Gastrocnemius medialis (tissue), 4 donors: Measurements from ENCODE around the gene MRPL47. TPM values are rescaled to one million over a fixed set of nuclear protein-coding genes. Genes with fewer than 3 reads are reported as not detected.

Experiments used
- ATAC-seq, 2 donors: fragments of 150-250 bp; one replicate each; pipeline ENCODE4 v1.9.1; 2016
- DNase-seq, 2 donors: peaks; one replicate each; pipeline ENCODE4 v3.0.0-alpha.2; 2019
- H3K27ac ChIP-seq, 4 donors: fragments of 200-600 bp; sonication (generic); 1 replicate in 1 of 4; 2 replicates in 3 of 4; pipeline ENCODE4 v1.5.1; 2016 to 2018; ENCODE audit warnings: mild to moderate bottlenecking in 2 of 4, moderate library complexity in 1 of 4
- H3K27me3 ChIP-seq, 3 donors: fragments of 200-600 bp; sonication (generic) in 2 of 3; 1 replicate in 1 of 3; 2 replicates in 2 of 3; pipeline versions ENCODE4 v1.5.1 to v1.6.0; 2016 to 2019; ENCODE audit warnings: mild to moderate bottlenecking in 1 of 3, moderate library complexity in 1 of 3
- H3K36me3 ChIP-seq, 2 donors: fragments of 200-600 bp; sonication (generic) in 1 of 2; one replicate each; pipeline ENCODE4 v1.5.1; 2017 to 2018
- H3K4me1 ChIP-seq, 2 donors: fragments of 200-600 bp; sonication (generic) in 1 of 2; one replicate each; pipeline ENCODE4 v1.5.1; 2016 to 2017; ENCODE audit warnings: mild to moderate bottlenecking in 2 of 2
- H3K4me3 ChIP-seq, 4 donors: fragments of 200-600 bp; sonication (generic) in 3 of 4; 1 replicate in 1 of 4; 2 replicates in 3 of 4; pipeline ENCODE4 v1.5.1; 2016 to 2019; ENCODE audit warnings: mild to moderate bottlenecking in 2 of 4
- H3K9me3 ChIP-seq, 3 donors: fragments of 200-600 bp; sonication (generic) in 2 of 3; 1 replicate in 1 of 3; 2 replicates in 2 of 3; pipeline ENCODE4 v1.5.1; 2016 to 2019
- CTCF ChIP-seq, 5 experiments: fragments of 450-650 bp in 3 of 5; fragments of 200-600 bp in 2 of 5; sonication (generic) in 2 of 5; IDR thresholded peaks in 4 of 5; conservative IDR thresholded peaks in 1 of 5; 1 replicate in 4 of 5; 2 replicates in 1 of 5; pipeline ENCODE4 v1.5.1; 2016 to 2019; ENCODE audit warnings: antibody characterized with exemption in 5 of 5, mild to moderate bottlenecking in 3 of 5, moderate library complexity in 3 of 5
- POLR2A ChIP-seq, 2 donors: fragments of 450-650 bp; IDR thresholded peaks; one replicate each; pipeline ENCODE4 v1.6.1; 2017; ENCODE audit warnings: antibody characterized with exemption in 2 of 2, mild to moderate bottlenecking in 2 of 2, moderate library complexity in 2 of 2
- in situ Hi-C, 4 donors: fragments of 200-750 bp; cut with MboI; loops; one replicate each; pipeline versions ENCODE4 v1.15.0 to v1.8.0; 2017; ENCODE audit warnings: low sequenced_read_pairs in 4 of 4
- intact Hi-C: fragments of 100-400 bp; cut with DNase I; formaldehyde crosslinking; loops from one replicate; pipeline ENCODE4 v1.15.1; 2023; ENCODE audit warnings: low total_unique reads
- total RNA-seq, 4 donors: library from RNA; depleted of rRNA; stranded (reverse); fragments of >200 nt; gene quantifications; one replicate each; pipeline versions ENCODE4 v1.1.0 to v1.2.3, GENCODE V29; 2016

The MRPL47 gene
- total RNA-seq, 4 donors from 2014 or later, result 34.9 to 74.0 (median 41.2) TPM

DNA sequence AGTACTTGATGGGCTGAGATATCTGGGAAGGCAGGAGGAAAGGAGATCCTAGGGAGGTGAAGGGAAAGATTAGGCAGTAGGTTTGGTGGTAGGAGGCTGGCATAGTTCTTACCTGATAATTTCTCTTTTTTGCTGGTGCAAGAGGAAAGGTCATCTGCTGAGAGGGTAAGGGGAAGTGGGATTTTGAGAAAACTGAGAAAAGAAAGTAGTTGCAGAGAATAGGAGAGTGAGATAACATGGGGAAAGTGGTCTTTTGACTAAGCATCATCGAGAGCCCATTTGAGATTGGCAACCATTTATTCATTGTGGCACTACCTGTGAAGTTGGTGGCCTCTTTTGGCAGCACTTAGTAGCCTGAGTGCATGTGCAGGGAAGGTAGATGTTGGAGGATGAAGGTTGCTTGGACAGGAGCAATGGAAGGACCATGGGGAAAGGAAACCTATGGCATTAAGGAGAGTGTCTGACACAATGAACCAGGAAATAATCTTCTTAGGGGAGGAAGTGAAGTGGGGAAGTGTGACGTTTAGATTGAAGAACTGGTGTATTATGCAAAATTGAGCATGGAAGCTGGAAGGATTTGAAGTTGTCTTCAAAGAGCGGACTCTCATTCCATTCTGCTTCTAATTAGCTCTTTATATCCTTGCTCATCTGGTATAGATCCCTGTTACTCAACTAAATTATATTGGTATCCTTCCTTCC is 26.5 kb upstream of the MRPL47 start:
- intact Hi-C loops (no loop called here), in situ Hi-C loops (no loop called here)
- ATAC-seq (no peak), DNase-seq (no peak)
- Histone ChIP-seq H3K27ac (no peak overlapping the region), H3K27me3 (no peaks in the 10 kb centered on the region), H3K9me3 (no peaks in the 10 kb centered on the region), H3K4me1 (no peaks in the 10 kb centered on the region), H3K4me3 (no peak overlapping the region), H3K36me3 (peaks cover 0 to 3% of the 10 kb centered on the region in 2 donors)
- no peak for TF ChIP-seq POLR2A (IDR thresholded peaks at IDR 0.05)
- TF ChIP-seq CTCF (IDR thresholded peaks at IDR 0.05 in 4 of 5, conservative IDR thresholded peaks at IDR 0.05 in 1 of 5), result no peak

GRCh38 chr3:179624451-179624850 is 20.0 kb upstream of the MRPL47 start:
- Histone ChIP-seq H3K27me3 (no peaks in the 10 kb centered on the region), H3K36me3 (peaks cover 6 to 58% of the 10 kb centered on the region in 2 donors), H3K27ac (no peak overlapping the region), H3K4me1 (no peaks in the 10 kb centered on the region), H3K9me3 (no peaks in the 10 kb centered on the region), H3K4me3 (no peak overlapping the region)
- DNase-seq, result no peak
- in situ Hi-C loops, result loop anchor here in 1 of 4 donors (25.0 kb wide), 1 partner anchor 487 kb away; the partner anchor contains the start of gene PIK3CA
- no peak for TF ChIP-seq CTCF (IDR thresholded peaks at IDR 0.05 in 4 of 5, conservative IDR thresholded peaks at IDR 0.05 in 1 of 5)
- TF ChIP-seq POLR2A (IDR thresholded peaks at IDR 0.05), result no peak
- no peak for ATAC-seq
- intact Hi-C loops, result no loop called here

- Histone ChIP-seq H3K4me3 (no peak overlapping the region), H3K4me1 (no peaks in the 10 kb centered on the region), H3K9me3 (no peaks in the 10 kb centered on the region), H3K27me3 (no peaks in the 10 kb centered on the region), H3K36me3 (peaks cover 9 to 77% of the 10 kb centered on the region in 2 donors), H3K27ac (no peak overlapping the region)
- ATAC-seq (no peak), DNase-seq (no peak)
- intact Hi-C loops, result no loop called here
- in situ Hi-C loops, result loop anchor here in 1 of 4 donors (25.0 kb wide), 1 partner anchor 485 kb away; the partner anchor contains the start of gene PIK3CA
- TF ChIP-seq CTCF (IDR thresholded peaks at IDR 0.05 in 4 of 5, conservative IDR thresholded peaks at IDR 0.05 in 1 of 5) (no peak), POLR2A (IDR thresholded peaks at IDR 0.05) (no peak)
Measured at GRCh38 chr3:179622023-179622422, 17.6 kb upstream of the MRPL47 start.

DNA sequence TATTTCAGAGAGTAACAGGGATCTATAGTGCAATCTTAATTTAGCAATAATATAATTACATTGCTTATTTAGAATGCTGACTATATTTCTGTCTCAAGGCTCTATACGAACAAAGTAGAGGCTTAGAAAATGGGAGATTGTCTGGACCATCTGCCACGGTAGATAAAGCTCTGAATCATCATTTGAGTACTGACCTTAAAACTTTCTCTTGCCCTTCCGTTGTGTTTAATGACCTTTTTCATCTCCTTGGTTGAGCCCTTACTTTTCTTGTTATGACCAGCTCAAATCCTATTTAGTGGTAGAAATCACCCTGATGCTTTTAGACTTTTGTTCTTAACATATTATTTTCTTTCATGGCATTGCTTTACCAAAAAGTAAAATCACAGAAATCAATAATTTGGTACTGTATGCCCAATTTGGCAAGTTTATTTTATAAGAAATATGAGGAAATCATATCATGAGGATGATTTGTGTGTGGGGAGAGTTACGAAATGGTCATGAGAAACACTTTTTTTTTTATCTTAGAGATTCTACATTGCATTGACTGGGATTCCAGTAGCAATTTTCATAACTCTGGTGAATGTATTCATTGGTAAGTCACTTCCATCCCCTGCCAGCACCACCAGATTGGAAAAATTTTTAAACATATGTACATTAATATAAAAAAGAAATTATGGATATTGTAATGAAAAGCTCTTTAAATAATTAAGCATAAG is 11.2 kb upstream of the MRPL47 start:
- H3K36me3 ChIP-seq, result peaks cover 4 to 40% of the 10 kb centered on the region in 2 donors
- DNase-seq (no peak), ATAC-seq (no peak)
- H3K4me3 ChIP-seq, result no peak overlapping the region
- H3K4me1 ChIP-seq, result peaks cover 0 to 2% of the 10 kb centered on the region in 2 donors
- no peak overlapping the region for H3K27ac ChIP-seq
- no peaks in the 10 kb centered on the region for H3K27me3 ChIP-seq
- in situ Hi-C loops (loop anchor here in 1 of 4 donors (25.0 kb wide), 1 partner anchor 478 kb away; the partner anchor contains the start of gene PIK3CA), intact Hi-C loops (no loop called here)
- no peaks in the 10 kb centered on the region for H3K9me3 ChIP-seq
- no peak for TF ChIP-seq CTCF (IDR thresholded peaks at IDR 0.05 in 4 of 5, conservative IDR thresholded peaks at IDR 0.05 in 1 of 5)
- no peak for TF ChIP-seq POLR2A (IDR thresholded peaks at IDR 0.05)
